NK-92 (cell line): ENCODE results near the gene ZNF367.

ENCODE experiments used
- DNase-seq: peaks from one replicate; lab custom pipeline; 2025; ENCODE audit not compliant: unreplicated experiment; lab: John Stamatoyannopoulos, UW

The ZNF367 gene

DNA sequence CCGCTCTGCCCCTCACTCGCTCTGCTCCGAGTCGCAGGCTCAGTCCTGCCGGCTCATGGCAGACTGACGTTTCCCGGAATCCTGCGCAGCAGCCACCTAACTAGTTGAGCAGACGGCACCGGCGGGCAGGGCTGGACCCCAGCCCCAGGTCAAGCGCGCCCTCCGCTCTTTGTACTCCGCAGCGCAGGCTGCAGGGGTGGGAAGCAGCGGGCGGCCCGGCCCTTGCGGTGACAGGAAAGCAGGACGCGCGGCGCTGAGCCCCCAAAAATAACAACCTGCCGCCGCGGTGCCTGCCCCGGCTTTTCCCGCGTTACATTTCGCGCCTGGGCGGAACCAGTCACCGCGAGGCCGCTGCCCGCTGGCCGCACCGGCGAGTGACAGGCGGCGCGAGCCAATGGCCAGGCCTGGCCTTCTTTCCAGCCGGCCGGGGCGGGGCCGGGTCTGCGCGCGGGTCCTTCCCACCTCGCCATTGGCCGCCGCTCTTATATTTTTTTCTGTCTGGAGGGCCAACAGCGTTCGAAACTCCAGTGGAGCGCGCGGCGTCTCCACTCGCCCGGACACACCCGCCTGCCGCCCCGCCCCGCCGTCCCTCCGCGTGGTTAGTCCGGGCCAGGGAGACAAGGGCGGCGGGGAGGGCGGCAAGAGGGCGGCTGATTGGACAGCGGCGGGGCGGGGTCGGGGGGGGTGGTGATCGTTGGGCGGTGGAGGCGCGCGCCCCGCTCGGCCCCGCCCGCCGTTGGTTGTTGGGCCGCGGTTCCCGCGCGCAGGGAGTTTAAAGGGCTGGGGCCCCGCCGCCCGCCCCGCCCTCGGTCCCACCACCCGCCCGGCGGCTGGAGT, at the start of gene ZNF367:
ZNF367 (minus strand) TSS at position 288 of the 837 bp plus-strand sequence. CDS start 338 bp downstream, outside the sequence.
- peak; percentile 33 for DNase-seq

- DNase-seq: no peak
These were observed 49.6 kb upstream of the ZNF367 start for GRCh38 chr9:96467784-96468183.

DNA sequence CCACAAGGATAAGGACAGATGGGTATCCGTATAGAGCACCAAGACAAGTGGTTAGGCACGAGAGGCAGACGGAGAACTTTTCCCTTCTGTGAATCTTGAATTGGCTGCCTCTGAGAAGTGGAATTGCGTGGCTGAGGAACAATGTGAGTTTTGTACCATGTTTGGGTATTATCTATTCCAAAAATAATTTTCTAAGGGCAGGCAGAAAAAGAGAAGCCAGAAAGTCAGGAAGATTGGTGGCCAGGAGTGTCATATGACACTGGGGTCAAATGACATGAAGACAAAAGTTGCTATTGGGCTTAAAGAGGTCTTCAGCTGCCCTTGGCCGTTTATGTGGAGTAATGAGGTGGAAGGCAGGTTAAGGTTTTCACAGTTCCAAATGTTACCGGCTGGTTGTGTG, 46.3 kb upstream of the ZNF367 start:
- DNase-seq: no peak

- no peak for DNase-seq
These were observed 44.4 kb upstream of the ZNF367 start for GRCh38 chr9:96462541-96462940.

DNA sequence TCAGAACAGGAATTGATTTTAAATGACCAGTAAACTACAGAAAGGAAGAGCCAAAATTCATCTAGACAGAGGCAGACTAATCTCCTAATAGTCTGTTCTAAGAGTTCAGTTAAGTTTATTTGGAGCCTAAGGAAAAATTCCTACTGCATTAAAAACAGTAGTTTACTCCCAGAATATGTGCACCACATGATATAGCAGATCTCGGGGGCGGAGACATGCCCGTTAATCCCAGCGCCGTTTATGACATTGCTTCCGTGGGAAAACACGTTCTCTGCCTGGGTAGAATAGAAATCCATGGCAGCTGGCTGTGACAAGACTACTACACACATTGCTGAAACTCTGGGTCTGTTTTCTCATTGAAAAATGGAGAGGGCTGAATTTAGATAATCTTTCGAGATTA, 43.2 kb upstream of the ZNF367 start:
- no peak for DNase-seq

- no peak for DNase-seq
These were observed 42.7 kb upstream of the ZNF367 start for GRCh38 chr9:96460882-96461281.

- no peak for DNase-seq
These were observed 42.3 kb upstream of the ZNF367 start for GRCh38 chr9:96460470-96460869.

GRCh38 chr9:96459268-96460007, 41.3 kb upstream of the ZNF367 start:
- no peak for DNase-seq

GRCh38 chr9:96458226-96458625, 40.1 kb upstream of the ZNF367 start:
- DNase-seq: no peak

- no peak for DNase-seq
These were observed 39.1 kb upstream of the ZNF367 start for GRCh38 chr9:96457266-96457665.

DNA sequence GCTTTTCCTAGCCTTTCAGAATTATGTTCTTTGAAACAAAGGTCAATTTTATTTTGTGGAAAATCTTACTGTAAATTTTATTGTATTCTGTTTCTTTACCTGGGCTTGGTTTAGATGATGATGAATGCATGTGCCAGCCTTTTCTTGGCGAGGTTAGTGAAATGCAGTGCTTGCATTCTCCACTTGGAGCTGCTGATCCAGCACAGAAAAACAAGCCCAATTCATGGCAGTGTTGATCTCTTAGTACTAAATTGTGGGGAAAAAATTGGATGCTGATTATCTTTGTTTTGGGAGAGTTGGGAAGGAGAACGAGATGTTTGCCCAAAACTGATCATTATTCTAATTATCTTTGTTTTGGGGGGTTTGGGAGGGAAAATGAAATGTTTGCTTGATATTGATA, 35.5 kb upstream of the ZNF367 start:
- no peak for DNase-seq

DNA sequence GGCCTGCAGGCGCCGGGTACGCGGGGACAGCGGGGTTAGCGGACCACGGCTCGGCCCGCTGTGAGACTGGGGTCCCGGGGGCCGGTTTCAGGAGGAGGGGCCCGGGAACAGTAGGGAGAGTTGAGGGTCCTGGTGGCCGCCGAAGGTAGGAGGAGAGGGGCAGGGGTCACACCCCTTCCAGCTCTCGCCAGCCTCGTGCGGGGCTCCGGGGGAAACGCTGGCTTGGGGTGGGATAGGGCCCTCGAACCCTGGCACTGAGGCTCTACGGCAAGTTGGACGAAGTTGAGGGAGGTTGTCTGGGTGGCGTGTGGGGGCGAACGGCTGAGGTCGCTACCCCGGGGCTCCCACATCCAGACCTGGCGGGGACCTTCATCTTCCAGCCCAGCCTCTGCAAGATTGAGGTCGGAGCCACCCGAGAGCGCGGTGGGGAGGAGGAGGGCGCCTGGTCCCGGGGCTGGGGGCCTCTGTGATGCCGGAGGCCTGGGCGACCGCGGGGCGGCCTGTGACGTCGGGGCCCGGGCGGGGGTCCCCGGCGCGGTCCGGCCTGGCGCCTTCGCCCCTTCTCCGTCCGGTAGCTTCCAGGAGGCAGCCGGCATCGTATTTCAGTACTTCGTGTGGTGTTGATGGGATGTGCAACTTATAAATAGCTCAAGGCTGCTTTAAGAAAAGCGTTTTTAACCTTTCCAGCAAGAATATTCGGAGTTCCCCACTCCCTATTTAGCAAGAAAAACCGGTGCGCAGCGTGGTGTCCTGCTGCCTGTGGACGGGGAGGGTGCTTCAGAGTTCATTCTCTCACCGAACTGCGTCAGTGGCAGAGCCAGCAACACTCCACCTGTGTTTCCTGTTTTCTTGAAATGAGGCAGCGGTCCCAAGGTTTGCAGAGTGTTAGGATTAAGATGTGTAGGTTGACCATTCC, 32.7 kb upstream of the ZNF367 start:
- DNase-seq: no peak

- peak; percentile 57 for DNase-seq
These were observed 31.9 kb upstream of the ZNF367 start, which contains the start of gene HABP4 for GRCh38 chr9:96449845-96450612. Gene HABP4 (plus strand): TSS chr9:96450169. CDS start chr9:96450280, 111 bp downstream.

GRCh38 chr9:96449523-96449844, 31.3 kb upstream of the ZNF367 start:
- no peak for DNase-seq

- no peak for DNase-seq
These were observed 30.5 kb upstream of the ZNF367 start for GRCh38 chr9:96448546-96449170.

DNA sequence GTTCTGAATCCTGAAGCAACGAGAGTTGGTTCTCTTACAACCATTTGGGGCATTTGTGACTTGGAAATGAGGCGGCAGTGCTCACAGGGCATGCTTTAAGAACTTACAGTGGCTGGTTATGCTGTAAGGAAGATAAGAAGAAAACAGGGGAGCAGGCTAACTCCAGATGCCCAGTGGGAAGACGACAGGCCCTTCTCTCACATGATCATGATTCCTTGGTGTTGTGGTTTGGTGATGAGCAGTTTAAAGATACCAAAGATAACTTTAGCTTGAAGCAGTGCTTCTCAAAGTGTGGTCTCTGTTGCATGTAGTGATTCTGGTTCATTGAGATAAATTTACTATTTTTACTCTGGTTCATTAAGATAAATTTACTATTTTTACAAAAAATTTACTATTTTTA, 29.2 kb upstream of the ZNF367 start:
- DNase-seq: no peak

GRCh38 chr9:96442491-96442890, 24.3 kb upstream of the ZNF367 start:
- no peak for DNase-seq

DNA sequence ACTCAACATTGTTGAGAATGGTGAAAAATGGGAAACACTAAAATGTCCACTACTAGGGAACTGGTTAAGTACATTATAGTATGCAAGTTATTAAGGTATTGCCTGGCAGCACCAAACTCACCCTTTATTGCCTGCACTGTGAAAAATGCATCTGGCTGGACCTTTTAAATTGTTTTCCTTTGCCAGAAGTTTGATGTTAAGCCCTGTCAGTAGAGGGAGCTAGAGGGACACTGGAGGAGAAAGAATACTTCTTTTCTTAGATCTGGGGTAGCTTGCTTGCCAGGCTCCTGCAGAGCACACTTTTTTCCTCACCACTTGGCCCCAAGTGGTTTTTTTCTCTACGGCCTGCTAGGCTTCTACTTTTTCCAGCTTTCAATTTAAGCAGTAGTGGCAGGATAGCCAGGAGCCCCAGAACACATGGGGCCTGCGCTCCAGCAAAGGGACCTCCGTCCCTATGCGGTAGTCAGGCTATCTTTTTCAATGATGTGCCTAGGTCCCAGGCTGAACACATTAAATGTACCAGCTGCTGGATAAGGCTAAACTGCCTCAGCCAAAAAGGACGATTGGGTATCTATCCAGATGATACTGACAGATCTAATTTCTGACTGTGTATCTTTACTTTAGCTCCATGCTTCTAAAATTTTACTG, 23.8 kb upstream of the ZNF367 start:
- no peak for DNase-seq

GRCh38 chr9:96440671-96441199, 22.6 kb upstream of the ZNF367 start:
- no peak for DNase-seq
